ENCODE results near the gene PLXNB1.

- no peak for TF ChIP-seq CTCF (conservative IDR thresholded peaks at IDR 0.05)
- no peak for TF ChIP-seq ZFX (IDR thresholded peaks at IDR 0.05)
Measured at GRCh38 chr3:48419149-48419548, 10.7 kb downstream of the PLXNB1 start.

Data from C4-2B (cell line).